KG1 (cell line): ENCODE measurements around the gene HNRNPD.
"Not testable (repeated sequence)": the region's sequence is repeated elsewhere in the genome, so short reads cannot be mapped to it uniquely, and the experiment has no call there.

Experiments
- DNase-seq: peaks from one replicate; lab custom pipeline; 2025; lab: John Stamatoyannopoulos, UW

The HNRNPD gene

GRCh38 chr4:82372517-82373485 is 990 bp downstream of the HNRNPD start:
- peak; percentile 29 for DNase-seq

GRCh38 chr4:82371497-82371896 is 2.3 kb downstream of the HNRNPD start:
- no peak for DNase-seq

- no peak for DNase-seq
Measured at GRCh38 chr4:82367438-82368097, 6.2 kb downstream of the HNRNPD start.

- DNase-seq: not testable (repeated sequence)
Measured at GRCh38 chr4:82366431-82366830, 7.4 kb downstream of the HNRNPD start.

- no peak for DNase-seq
Measured at GRCh38 chr4:82363896-82364487, 9.8 kb downstream of the HNRNPD start.

- DNase-seq: no peak
Measured at GRCh38 chr4:82362565-82362964, 11.2 kb downstream of the HNRNPD start.

- no peak for DNase-seq
Measured at GRCh38 chr4:82360298-82361177, 13.3 kb downstream of the HNRNPD start.

- DNase-seq: no peak
Measured at GRCh38 chr4:82358847-82359246, 14.9 kb downstream of the HNRNPD start.

- DNase-seq: no peak
Measured at GRCh38 chr4:82357640-82358039, 16.2 kb downstream of the HNRNPD start.

GRCh38 chr4:82354788-82355187 is 19.0 kb downstream of the HNRNPD start:
- no peak for DNase-seq

- no peak for DNase-seq
Measured at GRCh38 chr4:82352825-82353366, 20.9 kb downstream of the HNRNPD start.

GRCh38 chr4:82352118-82352824 is 21.5 kb downstream of the HNRNPD start:
- DNase-seq: no peak

- DNase-seq: no peak
Measured at GRCh38 chr4:82346126-82346525, 27.7 kb downstream of the HNRNPD start.

GRCh38 chr4:82335043-82335442 is 38.7 kb downstream of the HNRNPD start:
- DNase-seq: no peak

GRCh38 chr4:82333641-82334040 is 40.1 kb downstream of the HNRNPD start:
- not testable (repeated sequence) for DNase-seq

GRCh38 chr4:82331814-82332213 is 42.0 kb downstream of the HNRNPD start:
- DNase-seq: no peak

GRCh38 chr4:82320351-82320750 is 53.4 kb downstream of the HNRNPD start:
- DNase-seq: no peak

- DNase-seq: not testable (repeated sequence)
Measured at GRCh38 chr4:82303063-82303462, 70.7 kb downstream of the HNRNPD start.
